ENCODE data around the gene FAM53A.

The FAM53A gene, protein sequence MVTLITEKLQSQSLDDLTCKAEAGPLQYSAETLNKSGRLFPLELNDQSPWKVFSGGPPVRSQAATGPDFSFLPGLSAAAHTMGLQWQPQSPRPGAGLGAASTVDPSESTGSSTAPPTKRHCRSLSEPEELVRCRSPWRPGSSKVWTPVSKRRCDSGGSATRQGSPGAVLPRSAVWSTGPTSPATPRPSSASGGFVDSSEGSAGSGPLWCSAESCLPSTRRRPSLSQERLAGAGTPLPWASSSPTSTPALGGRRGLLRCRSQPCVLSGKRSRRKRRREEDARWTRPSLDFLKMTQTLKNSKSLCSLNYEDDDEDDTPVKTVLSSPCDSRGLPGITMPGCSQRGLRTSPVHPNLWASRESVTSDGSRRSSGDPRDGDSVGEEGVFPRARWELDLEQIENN

GRCh38 chr4:1683736-1684505 lies at the start of gene FAM53A:
Gene FAM53A, minus strand, starts transcription at chr4:1684313. Its CDS starts 15,572 bp downstream, at chr4:1668741.
- DNase-seq (ENCODE audit: low read depth), result peak; percentile 87
- TF ChIP-seq CTCF (conservative IDR thresholded peaks at IDR 0.05; ENCODE audit: low read depth, low read length), result no peak
- H3K4me3 ChIP-seq (ENCODE audit: low read depth, low read length), result peak within 1 kb of the TSS; percentile 64

- no peak for TF ChIP-seq CTCF (conservative IDR thresholded peaks at IDR 0.05; ENCODE audit: low read depth, low read length)
- DNase-seq (ENCODE audit: low read depth), result no peak
- H3K4me3 ChIP-seq (ENCODE audit: low read depth, low read length), result no peak overlapping the region
Observed at GRCh38 chr4:1732911-1733310, 48.8 kb upstream of the FAM53A start.

GRCh38 chr4:1731180-1731579 lies 47.1 kb upstream of the FAM53A start:
- no peak overlapping the region for H3K4me3 ChIP-seq (ENCODE audit: low read depth, low read length)
- peak; percentile 31 for DNase-seq (ENCODE audit: low read depth)
- TF ChIP-seq CTCF (conservative IDR thresholded peaks at IDR 0.05; ENCODE audit: low read depth, low read length), result no peak

GRCh38 chr4:1730532-1731135 lies 46.5 kb upstream of the FAM53A start:
- DNase-seq (ENCODE audit: low read depth), result no peak
- no peak overlapping the region for H3K4me3 ChIP-seq (ENCODE audit: low read depth, low read length)
- no peak for TF ChIP-seq CTCF (conservative IDR thresholded peaks at IDR 0.05; ENCODE audit: low read depth, low read length)

- H3K4me3 ChIP-seq (ENCODE audit: low read depth, low read length), result no peak overlapping the region
- DNase-seq (ENCODE audit: low read depth), result no peak
- TF ChIP-seq CTCF (conservative IDR thresholded peaks at IDR 0.05; ENCODE audit: low read depth, low read length), result no peak
Observed at GRCh38 chr4:1728061-1728980, 44.2 kb upstream of the FAM53A start.
